Measurements from ENCODE around the gene NKG7. TPM values are rescaled to one million over a fixed set of nuclear protein-coding genes. Genes with fewer than 3 reads are reported as not detected.
A peak's percentile ranks its signal among the peaks of the same experiment; 100 is the strongest.

NKG7 gene
- total and polyA plus RNA-seq, 12 donors, result 1.1 to 5.9 (median 2.8) TPM

DNA sequence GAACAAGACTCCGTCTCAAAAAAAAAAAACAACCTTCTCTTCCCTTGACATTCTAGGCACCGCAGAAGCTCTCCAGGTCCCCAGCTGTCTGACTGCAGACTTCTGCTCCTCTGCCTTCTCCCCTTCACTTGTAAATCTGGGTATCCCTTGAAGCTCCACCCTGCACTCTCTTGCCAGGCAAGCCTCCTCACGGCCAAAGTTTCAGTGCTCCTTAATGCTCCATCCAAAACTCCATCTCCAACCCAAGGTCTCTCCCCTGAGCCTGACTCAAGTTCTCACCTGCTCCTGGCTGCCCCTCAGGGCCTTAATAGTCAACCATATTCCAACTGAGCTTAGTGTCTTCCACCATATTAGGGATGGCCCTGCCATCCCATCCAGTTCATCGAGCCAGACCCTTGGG is 2.2 kb downstream of the NKG7 start:
- DNase-seq, result no peak
- Histone ChIP-seq H3K36me3 (replicated peaks in 1 of 2) (no peaks in the 10 kb centered on the region), H3K9me3 (replicated peaks in 1 of 3) (no peaks in the 10 kb centered on the region), H3K4me1 (replicated peaks in 1 of 2) (peaks cover 5 to 8% of the 10 kb centered on the region in 2 donors), H3K27me3 (no peaks in the 10 kb centered on the region), H3K4me3 (no peak overlapping the region), H3K27ac (no peak overlapping the region)
- 68 to 88% (median 77%) methylated on average over 4 of the region's 4 CpGs for WGBS, 4 donors
- intact Hi-C loops (cut with DNase I), result no loop called here
- TF ChIP-seq CTCF (IDR thresholded peaks at IDR 0.05) (no peak), POLR2A (IDR thresholded peaks at IDR 0.05) (no peak)

DNA sequence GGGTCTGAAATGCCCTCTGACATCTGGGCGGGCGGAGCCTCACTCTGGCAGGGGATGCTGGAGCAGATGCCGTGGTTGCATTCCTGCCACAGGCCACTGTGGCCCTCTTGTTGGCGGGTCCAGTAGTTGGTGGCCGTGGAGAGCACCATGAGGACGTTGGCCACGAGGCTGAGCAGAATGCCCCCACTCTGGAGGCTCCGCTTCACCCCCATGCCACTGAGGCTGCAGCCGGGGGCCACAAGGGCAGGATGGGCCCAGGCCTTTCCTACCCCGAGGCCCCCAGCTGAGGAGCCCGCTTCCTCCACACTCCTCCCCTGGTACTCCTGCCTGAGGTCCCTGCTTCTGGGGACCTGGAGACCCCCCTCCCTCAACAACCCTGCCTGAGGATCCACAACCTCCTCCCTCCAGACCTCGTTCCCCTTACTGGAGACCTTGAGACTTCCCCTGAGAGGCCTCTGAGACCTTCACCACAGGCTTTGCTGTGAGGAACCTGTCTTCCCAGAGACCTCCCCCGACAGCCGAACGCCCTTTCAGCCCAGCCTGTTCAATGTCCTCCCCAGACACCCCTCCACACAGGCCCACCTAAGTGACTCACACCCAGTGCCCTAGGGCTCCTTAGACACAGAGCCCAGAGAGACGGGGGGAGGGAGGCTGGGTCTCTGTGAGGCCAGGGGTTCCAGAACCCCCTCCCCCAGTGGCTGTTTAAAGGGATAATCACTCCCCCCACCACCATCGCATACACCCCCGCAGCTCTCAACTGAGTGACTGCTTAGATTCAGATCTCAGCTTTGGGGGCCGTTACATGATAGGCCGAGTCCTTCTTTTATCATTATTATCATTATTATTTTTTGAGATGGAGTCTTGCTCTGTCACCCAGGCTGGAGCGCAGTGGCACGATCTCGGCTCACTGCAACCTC is 3.8 kb downstream of the NKG7 start, which contains the start of gene CLDND2:
CLDND2 (minus strand) TSS at position 638 of the 917 bp plus-strand sequence; CDS start at position 212, 426 bp downstream.
- WGBS, 4 donors, result 52 to 73% (median 60%) methylated on average over 11 to 23 of the region's 23 CpGs
- H3K27ac ChIP-seq, result peak within 1 kb of the TSS in 4 of 5 donors; percentile 18 to 95 (median 74)
- no peak for DNase-seq

DNA sequence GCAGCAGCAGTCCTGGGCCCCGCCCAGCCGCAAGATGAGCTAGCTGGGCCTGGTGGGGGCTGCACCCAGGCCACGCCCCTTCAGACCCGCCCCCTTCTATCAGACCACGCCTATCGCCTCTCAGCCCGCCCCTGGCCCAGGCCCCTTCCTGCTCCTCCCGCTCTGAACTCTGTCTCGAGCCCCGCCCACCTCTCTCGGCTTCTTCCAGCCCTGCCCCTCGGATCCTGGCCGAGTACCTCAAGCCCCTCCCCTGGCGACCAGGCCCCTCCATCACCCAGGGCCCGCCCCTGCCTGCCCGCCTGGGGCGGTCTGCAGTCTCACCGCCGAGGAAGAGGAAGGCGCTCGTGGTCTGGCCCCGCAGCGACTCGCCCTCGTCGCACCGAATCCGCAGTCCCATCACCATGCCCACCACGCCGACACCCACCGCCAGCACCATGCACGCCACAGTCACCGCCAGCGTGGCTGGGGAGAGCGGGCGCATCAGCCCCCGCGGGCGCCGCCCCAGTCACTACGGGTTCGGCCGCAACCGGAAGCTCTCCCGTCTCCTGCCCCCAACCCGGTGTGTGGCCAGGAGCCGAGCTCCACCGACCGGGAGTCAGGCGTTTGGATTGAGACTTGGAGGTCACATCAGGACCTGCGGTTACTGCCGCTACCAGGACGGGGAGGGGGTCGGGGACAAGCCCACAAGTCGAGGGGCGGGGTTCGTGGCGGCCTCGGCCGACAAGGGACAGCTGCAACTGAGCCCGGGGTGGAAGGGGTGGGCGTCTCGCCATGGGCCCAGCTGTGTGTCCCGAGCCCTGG is 4.7 kb downstream of the NKG7 start:
- DNase-seq, result peak; percentile 99 to 100 (median 99)
- 0 to 2% (median 1%) methylated on average over 10 to 64 of the region's 64 CpGs for WGBS, 4 donors
- peak in 1 of 6 experiments; percentile 17 for TF ChIP-seq CTCF (IDR thresholded peaks at IDR 0.05)
- TF ChIP-seq POLR2A (IDR thresholded peaks at IDR 0.05), result no peak
- H3K9me3 ChIP-seq (replicated peaks in 1 of 3), result no peaks in the 10 kb centered on the region
- H3K36me3 ChIP-seq (replicated peaks in 1 of 2), result no peaks in the 10 kb centered on the region
- H3K27me3 ChIP-seq, result no peaks in the 10 kb centered on the region
- H3K27ac ChIP-seq, result peak overlapping the region in 4 of 5 donors; percentile 92 to 97 (median 96)
- peaks cover 16 to 31% of the 10 kb centered on the region in 2 donors for H3K4me1 ChIP-seq (replicated peaks in 1 of 2)
- peak overlapping the region; percentile 44 to 78 (median 59) for H3K4me3 ChIP-seq
- intact Hi-C loops (cut with DNase I), result no loop called here

More for the DNA sequence above, 3.8 kb downstream of the NKG7 start, which contains the start of gene CLDND2:
- intact Hi-C loops (cut with DNase I), result no loop called here
- Histone ChIP-seq H3K4me3 (peak within 1 kb of the TSS; percentile 44 to 78 (median 59)), H3K9me3 (replicated peaks in 1 of 3) (no peaks in the 10 kb centered on the region), H3K4me1 (replicated peaks in 1 of 2) (peaks cover 16 to 24% of the 10 kb centered on the region in 2 donors), H3K27me3 (no peaks in the 10 kb centered on the region), H3K36me3 (replicated peaks in 1 of 2) (no peaks in the 10 kb centered on the region)
- TF ChIP-seq POLR2A (IDR thresholded peaks at IDR 0.05), result no peak
- TF ChIP-seq CTCF (IDR thresholded peaks at IDR 0.05), result no peak

DNA sequence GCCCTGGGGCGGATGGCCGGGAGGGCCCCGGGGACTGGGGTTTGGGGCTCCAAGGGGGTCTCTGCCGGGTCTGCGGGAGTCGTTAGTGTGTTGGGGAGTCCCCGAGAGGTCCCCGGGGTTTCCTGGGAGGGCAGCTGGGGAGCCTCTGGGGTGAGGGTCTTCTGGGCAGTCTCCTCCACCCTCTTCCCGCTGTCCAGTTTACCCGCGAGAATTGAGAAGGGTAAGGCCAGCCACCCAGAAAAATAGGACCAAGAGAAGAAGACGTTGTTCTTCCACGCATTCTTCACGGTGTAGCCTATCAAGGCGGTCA is 5.2 kb downstream of the NKG7 start:
- 0 to 1% (median 0%) methylated on average over 3 to 15 of the region's 15 CpGs for WGBS, 4 donors
- Histone ChIP-seq H3K4me1 (replicated peaks in 1 of 2) (peaks cover 16 to 37% of the 10 kb centered on the region in 2 donors), H3K9me3 (replicated peaks in 1 of 3) (no peaks in the 10 kb centered on the region), H3K27me3 (no peaks in the 10 kb centered on the region), H3K4me3 (peak overlapping the region; percentile 3 to 78 (median 64)), H3K36me3 (replicated peaks in 1 of 2) (no peaks in the 10 kb centered on the region), H3K27ac (peak overlapping the region; percentile 42 to 97 (median 95))
- no peak for DNase-seq
- TF ChIP-seq CTCF (IDR thresholded peaks at IDR 0.05) (no peak), POLR2A (IDR thresholded peaks at IDR 0.05) (peak; percentile 66 to 97)
- intact Hi-C loops (cut with DNase I), result no loop called here

Data from adrenal gland (tissue), 12 donors.